NCI-H2107 (cell line): ENCODE measurements around the gene SRL.
A peak's percentile ranks its signal among the peaks of the same experiment; 100 is the strongest.

Experiments
- DNase-seq: peaks from one replicate; lab custom pipeline; 2025; lab: John Stamatoyannopoulos, UW

The SRL gene

DNA sequence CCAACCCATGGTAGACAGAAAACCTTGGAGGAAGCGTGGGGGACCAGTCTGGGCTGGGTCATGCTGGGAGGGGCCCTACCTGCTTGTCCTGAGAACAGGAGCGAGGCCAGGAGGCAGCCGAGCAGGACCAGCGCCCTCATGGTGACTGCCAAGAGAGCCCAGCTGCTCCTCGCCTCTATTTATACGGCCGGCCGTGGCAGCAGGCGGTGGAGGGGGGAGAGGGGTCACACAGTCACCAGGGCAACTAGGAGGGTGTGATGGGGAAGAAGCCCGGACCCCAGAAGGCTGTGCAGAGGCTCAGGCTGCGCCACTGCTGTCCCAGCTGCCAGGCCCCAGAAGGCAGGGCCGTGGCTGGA lies at the start of gene SRL:
TSS of gene SRL (minus strand) at position 153 of the 356 bp plus-strand sequence. CDS start at position 140, 13 bp downstream.
- no peak for DNase-seq

DNA sequence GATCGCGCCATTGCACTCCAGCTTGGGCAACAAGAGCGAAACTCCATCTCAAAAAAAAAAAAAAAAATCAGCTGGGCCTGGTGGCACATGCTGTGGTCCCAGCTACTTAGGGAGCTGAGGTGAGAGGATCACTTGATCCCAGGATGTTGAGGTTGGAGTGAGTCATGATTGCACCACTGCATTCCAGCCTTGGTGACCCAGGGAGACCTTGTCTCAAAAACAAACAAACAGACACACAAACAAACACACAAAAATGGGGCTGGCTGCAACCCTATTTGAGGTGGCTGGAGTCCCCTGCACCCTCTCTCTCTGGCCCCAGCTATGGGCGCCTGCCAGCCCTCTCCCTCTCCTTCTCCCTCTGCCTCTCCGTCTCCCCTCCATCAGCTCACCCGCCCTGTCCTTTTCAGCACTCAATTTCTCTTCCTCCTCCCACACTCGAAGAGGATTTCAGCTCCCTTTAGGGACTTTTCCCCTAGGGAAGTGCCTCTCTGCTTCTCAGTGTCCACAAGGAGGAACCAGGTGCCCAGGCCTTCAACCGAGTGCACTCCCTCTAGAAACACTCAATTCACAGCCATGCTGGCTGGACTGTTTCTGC lies 48.5 kb upstream of the SRL start:
- peak; percentile 21 for DNase-seq

DNA sequence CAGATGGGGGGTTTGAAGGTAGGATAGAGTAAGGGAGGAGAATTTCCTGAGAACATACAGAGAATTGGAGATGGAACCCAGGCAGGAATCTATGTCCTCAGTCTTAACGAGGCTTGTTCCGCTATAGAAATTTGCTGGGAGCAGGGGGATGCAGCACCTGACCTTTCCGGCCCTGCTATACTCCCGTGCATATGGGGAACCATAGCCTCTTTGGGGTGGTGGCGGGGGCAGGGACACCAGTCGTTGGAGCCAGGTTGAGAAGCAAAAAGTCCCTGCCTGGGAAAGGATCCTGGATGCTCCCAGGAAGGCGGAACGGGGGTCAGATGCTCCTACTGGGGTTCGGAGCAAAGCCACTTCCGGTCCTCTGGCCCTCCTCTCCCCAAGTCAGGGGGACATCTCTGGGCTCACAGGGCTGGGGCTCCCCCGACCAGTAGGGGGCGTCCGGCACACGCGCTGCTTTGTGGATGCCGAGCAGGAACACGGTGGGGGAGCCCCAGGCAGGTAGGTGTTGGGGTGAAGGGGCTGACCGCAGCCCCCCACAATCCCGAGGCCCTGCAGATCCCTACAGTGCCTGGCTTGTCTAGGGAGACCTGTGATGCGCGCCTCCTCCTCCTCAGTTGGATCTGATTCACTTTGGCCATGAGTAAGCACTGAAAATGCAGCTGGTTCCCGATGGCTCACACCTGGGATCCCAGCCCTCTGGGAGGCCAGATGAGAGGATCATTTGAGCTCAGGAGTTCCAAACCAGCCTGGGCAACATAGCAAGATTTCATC lies 46.5 kb upstream of the SRL start:
- DNase-seq, result peak; percentile 21

DNA sequence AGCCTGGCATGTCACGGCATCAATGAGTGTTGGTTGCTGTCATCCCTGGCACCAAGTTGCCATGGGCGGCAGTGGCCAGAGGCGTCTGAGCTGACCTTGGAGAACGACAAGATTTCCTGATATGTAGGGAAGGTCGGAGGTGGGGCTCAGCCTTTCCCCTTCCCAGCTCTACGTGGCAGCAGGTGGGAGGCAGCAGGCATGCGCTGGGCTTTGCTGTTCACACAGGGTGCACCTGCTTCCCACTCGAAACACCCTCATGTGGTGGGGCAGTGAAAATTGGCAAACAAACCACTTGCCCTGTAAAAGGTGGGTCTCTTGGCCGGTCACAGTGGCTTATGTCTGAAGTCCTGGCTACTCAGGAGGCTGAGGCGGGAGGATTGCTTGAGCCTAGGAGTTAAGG lies 43.3 kb upstream of the SRL start:
- peak; percentile 11 for DNase-seq

DNA sequence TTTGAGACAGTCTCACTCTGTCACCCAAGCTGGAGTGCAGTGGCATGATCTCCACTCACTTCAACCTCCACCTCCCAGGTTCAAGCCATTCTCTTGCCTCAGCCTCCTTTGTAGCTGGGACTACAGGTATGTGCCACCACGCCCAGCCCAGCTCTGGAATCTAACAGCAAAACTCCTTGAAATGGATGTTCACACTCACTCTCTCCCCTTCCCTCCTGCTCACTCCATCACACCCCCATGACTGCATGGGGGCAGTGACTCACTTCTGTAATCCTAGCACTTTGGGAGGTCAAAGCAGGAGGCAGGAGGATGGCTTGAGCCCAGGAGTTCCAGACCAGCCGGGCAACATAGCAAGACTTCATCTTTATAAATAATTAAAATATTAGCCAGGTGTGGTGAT lies 42.1 kb upstream of the SRL start:
- DNase-seq, result no peak

DNA sequence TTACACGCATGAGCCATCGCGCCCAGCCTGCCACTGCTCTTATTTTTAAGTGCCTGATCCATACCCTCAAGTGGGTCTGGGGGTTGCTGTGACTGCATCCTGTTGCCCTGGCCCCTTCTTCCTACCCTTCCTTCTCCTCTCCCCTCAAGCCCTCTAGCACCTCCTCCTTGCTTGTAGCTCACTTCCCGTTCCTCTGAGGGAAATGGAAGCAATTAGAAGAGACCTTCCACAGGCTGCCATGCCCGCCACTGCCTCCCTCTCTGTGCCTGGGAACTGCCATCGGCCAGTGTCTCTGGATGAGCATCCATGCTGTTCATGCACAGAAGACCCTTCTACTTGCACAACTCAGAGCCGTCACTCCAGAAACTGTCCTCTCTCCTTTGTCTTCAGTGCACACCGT lies 41.6 kb upstream of the SRL start:
- no peak for DNase-seq

DNA sequence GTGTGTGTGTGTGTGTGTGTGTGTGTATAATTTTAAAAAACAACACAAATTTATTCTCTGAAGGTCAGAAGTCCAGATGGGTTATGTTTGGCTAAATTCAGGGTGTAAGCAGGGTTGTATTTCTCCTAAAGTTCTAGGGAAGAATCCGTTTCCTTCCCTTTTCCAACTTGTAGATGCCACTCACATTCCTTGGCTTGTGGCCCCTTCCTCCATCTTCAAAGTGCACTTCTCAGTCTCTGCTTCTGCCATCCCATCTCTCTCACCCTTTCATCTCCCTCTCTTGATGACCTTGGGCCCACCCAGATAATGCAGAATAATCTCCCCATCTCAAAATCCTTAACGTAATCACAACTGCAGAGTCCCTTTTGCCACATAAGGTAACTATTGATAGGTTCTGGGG lies 38.7 kb upstream of the SRL start:
- DNase-seq, result no peak

DNA sequence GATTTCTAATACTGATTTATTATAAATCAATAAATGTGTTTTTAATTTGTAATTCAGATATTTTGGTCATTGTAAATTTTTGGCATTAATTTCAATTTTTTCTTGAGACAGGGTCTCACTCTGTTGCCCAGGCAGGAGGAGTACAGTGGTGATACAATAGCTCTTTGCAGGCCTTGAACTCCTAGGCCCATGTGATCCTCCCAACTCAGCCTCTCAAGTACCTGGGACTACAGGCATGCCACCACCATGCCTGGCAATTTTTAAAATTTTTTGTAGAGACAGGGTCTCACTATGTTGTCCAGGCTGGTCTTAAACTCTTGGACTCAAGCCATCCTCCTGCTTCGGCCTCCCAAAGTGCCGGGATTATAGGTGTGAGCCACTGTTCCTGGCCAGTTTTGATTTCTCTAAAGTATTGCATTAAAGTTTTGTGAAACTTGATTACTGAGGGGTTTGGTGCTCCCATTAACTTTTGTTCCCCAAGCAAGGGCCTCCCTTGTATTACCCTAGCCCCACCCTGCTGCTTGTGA lies 36.2 kb upstream of the SRL start:
- DNase-seq, result no peak

DNA sequence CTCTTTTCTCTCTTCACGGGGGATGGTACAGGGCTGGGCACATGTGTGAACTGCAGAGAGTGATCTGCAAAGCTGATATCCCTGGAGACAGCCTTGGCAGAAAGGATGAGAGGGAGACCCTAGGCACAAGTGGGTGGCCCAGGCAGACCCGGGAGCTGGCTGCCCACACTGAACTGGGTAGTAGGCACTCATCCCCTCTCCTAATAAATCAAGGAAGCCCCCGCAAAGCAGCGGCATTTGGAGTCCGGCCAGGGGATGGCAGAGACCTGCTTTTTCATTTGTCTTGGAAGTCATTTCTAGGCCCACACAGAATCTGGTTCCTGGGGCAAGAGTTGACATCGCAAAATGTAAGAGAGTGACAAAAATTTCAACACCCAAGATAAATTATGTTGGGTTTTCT lies 34.0 kb upstream of the SRL start:
- no peak for DNase-seq

DNA sequence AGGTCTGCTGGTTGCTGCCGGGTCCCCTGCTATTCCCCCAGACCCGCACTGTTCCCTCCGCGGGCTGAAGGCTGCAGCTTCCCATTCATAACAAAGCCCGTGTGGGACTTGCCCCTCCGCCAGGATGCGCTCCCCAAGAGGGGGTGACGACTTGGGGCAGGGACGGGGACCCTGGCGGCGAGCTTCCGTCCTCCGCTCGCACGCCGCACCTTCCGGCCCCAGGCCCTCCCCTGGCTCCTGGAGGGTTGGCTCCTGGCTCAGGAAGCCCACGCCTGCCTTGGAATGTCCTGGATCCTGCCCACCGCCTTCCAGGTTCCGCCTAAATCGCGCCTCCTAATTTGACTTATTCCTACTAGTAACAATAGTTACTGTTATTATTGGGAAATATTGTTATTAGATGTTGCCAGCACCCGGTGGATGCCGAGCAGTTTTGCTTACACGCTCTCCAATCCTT lies 32.0 kb upstream of the SRL start:
- peak; percentile 26 for DNase-seq

DNA sequence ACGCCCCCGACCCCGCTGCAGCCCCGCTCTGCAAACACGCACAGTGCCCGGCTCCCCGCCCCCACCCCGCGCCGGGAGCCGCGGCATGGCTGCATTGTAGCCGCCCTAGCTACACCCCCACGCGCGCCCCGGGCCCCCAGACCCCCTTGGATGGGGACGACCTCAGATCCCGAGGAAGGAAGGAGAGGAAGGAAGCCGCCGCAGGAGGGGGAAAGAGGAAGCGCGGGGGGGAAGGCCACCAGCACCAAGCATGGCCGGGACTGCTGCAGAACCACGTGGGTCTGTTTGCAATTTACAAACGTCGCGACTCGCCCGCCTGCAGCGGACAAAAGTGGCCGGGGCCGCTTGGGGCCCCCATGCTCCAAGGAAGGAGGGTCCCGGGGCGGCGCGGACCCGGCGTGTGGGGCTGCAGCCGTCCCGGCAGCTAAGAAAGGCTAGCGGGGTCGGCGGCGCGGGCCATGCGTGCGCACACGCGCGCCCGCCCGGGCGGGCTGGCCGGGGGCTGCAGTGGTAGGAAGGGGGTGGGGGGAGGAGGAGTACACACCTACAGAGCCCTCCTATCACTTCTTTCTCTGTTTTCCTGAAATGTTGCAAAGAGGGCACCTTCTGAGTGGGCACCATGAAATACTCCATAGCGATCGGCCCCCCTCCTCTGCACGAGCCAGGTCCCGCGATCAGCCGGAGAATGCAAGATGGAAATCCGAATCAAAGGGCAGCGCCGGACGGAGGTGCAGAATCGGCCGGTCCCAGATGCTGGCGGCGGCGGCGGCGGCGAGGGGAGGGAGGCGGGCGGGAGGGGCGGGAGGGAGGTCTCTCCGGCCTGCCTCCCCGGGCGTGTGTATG lies 30.5 kb upstream of the SRL start:
- no peak for DNase-seq

DNA sequence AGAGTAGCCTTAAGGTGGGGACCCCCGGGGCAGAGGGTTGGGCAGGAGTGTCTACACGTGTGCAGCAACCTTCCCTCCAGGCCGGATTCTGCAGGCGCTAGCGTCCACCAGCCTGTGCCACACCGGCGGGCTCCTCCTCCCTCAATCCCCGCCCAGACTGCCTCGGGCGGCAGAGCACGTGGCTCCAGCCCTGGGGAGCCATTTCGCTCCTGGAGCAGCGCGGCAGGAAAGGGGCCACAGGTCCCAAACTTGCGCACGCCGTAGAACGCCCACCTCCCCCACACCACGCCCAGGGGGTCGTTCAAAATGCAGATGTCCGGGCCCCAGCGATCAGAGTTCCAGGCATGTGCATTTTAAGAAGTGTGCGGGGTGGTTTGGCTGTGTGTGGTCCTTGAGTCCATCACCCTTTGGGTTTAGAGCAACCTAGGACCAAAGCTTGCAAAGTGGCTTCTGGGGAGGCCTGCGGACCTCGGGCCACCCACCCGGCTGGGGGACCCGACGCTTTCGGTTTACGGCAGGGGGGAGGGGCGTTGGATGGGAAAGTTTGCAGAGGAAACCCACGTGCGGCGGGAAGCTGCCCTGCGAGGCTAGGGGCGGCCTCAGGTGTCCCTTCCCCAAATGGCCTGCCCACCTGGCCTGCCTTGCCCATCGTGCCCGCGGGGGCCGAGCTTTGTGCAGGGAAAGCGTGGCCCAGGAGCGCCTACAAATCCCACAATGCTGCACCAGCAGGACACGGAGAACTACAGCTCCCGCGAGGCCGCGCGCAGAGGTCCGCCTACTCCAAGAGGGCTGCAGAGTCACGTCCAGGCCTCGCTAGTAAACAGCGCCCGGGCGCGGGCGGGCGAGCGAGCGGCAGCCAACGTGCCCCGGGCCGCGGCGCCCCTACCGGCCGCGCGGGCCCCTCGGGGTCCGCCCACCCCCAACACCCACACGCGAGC lies 29.6 kb upstream of the SRL start:
- DNase-seq, result peak; percentile 86

DNA sequence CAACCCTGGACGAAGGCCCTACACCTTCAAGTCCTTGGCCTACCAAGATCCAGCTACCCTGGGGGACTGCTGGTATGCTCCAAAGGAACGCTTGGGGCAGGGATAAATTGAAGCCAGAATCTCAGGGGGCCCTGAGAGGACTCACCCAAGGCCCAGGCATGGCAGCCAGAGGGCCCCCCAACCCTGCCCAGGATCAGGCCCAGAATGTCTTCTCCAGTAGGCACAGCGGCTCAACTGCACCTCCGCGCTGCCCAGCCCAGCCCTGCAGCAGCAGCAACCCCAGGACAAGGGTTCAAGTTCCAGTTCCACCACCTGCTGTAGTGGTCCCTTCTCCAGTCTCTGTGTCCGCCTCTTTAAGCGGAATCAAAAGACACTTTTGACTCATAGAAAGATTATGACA lies 28.7 kb upstream of the SRL start:
- DNase-seq, result no peak

DNA sequence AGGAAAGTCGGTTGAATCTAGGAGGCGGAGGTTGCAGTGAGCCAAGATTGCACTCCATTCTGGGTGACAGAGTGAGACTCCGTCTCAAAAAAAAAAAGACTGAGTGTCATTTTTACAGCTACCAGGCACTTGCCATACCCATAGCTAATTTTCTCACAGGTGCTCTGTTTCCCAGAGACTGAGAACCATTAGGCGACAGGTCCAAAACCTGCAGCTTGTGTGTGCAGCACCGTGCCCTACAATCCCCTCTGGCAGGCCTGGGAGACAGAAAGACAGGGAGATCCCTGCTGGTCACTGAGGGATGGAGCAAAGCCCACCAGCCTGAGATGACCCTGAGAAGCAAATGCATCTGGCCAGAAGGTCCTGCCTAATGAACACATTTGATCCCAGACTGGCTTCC lies 28.2 kb upstream of the SRL start:
- DNase-seq, result no peak

DNA sequence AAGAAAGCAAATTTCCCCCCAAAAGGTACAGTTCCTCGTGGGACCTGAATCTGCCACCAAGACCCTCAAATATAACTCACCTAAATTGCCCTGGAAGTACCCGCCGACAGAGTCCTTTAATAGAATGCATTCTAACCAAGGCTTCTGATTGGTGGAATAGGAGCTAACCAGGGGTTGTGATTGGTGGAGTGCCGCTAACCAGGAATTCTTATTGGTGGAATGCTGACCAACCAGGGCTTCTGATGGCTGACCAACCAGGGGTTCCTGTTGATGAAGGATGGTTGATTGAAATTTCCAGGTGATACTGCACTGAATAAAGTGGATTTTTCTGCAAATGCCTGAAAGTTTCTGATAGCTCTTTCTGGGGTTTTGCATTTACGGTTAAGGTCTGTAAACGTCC lies 24.5 kb upstream of the SRL start:
- DNase-seq, result no peak

DNA sequence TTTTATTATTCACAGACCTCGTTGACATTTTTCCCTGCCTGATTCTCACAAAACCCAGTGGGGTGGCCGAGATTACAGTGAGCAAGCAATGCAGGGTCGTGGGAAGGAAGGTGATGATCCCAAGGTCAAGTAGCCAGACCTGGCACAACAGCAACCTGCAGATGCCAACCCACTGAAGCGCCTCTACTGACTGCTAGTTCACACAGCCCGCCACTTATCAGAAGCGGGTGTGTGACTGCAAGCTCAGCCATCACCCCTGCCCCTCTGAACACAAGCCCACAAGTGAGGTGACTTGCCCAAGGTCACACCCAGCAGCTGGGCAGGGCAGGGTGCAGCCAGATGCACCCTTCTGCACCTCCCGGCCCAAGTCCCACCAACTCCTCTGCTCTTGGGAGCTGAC lies 23.8 kb upstream of the SRL start:
- no peak for DNase-seq

DNA sequence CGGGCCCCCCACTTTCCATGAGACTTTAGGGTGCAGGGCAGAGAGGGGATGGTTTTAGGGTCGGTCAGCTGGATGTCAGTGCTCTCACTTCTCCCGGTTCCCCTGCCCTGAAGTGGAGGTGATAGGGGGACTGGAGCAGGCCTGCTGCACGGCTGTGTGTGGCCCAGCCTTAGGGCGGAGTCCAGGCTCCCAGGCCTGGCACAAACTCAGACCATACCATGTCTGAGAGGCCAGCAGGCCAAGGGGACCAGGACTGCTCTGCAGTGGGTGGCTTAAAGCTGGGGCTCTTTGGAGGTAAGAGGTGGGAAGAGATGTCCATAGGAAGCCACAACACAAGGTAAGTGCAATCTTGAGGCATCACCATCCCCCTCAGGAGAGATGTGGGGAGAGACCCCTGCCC lies 22.7 kb upstream of the SRL start:
- DNase-seq, result no peak

DNA sequence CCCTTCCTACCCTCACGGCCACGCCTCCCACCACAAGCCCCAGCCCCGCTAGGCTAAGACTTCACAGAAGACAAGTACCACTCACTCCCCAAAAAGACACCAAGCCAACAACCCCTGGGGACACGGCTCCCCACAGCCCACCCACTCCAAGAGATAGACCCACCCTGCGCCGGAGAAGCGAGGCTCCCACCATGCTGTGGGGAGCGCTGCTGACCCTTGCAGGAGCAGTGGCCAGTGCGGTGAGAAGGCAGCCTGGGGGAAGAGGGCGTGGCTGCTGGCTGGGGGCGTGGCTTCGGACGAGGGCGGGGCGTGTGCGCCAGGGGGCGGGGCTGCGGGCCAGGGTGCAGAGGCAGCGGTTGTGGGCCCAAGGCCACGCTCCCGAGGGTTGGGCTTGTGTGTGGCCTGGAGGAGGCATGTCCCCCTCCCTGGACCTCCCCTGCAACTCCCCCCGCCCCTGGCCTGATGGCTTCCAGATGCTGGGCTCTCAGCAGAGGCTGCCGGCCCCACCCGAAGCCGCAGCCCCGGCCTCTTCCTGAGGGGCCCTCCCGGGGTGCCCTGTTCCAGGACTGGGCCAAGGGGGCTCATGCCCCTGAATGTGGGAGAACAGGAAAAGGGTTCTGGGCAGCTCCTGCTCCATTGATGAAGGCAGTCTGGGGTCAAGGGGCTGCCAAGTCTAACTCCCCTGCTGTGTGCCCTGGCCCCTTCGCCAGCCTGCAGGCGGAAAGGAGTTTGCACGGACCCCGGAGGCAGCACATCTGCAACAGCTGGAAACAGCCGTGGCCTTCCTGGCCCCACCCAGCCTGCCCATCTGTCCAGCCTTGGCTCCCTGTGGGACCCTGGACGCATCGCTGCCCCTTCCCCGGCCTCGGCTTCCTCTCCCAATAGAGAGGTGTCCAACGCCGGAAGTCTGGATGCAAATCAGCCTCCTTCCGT lies 21.9 kb upstream of the SRL start:
- no peak for DNase-seq

DNA sequence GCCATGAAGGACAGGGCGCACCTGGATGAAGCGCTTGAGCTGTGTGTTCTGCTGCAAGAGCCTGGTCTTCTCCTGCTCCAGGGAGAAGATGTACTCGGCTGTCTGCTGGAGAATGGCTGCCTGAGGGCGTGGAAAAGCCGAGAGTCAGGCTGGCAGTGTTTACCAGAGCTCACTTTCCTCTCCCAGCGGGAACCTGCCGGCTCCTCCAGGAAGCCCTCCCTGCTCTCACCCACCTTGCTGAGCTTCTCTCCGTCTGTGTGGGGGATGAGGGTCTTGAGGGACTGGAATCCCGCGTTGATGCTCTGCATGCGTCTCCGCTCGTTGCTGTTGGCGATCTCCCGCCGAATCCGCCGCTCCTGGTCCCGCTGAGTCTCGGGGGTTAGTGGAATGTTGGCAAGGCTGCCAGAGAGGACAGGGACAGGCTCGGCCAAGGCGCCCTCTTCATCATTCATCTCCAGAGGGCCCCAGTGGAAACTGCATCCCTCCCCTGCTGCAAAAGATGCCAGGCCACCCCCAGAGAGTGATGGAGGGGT lies 20.5 kb upstream of the SRL start:
- DNase-seq, result no peak

DNA sequence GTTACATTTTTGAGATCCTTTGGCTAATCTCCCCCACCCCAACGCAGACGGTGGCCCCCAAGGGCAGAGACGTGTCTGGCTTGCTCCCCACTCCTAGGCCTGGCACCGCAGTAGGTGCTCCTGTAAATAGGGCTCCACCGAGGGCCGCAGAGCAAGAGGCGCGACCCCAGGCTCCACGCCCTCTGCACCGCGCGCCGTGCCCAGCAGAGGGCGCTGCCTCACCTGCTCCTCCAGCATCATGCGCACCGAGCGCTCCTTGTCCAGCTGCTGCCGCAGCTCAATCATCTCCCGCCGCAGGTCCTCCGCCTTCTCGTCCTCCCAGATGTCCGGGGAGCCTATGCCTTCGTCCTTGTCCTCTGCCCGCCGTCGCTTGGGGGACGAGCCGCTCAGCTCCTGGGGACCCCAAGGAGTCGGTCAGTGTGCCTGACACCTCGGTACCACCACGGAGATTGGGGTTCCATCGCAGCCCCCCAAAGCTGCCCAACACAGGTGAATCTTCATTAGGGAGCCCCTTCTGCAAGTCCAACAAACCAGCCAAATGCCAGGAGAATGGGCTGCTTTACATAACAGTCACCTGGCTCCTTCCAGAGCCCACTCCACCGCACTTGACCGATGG lies 19.8 kb upstream of the SRL start:
- DNase-seq, result no peak
